Endodermal cell (in vitro differentiated cells): ENCODE data around the gene PRDM5. TPM values are rescaled to one million over a fixed set of nuclear protein-coding genes. Genes with fewer than 3 reads are reported as not detected.

Experiments
- DNase-seq: peaks from one replicate; pipeline ENCODE4 v3.0.0-alpha.2; 2017
- H3K27ac ChIP-seq: 2 replicates; pipeline ENCODE4 v1.5.1; 2013; ENCODE audit warnings: mild to moderate bottlenecking, low read depth, low read length, moderate library complexity
- H3K27me3 ChIP-seq: 2 replicates; pipeline ENCODE4 v1.6.1; 2013; ENCODE audit warnings: mild to moderate bottlenecking, low read length, moderate library complexity; ENCODE audit not compliant: insufficient read depth, control insufficient read depth, poor library complexity, severe bottlenecking
- H3K36me3 ChIP-seq: 2 replicates; pipeline ENCODE4 v1.7.0; 2013; ENCODE audit warnings: mild to moderate bottlenecking, low read length, moderate library complexity; ENCODE audit not compliant: control insufficient read depth, insufficient read depth
- H3K4me1 ChIP-seq: one replicate; pipeline ENCODE4 v1.7.0; 2013; ENCODE audit warnings: low read length; ENCODE audit not compliant: control insufficient read depth, insufficient read depth
- H3K4me3 ChIP-seq: 2 replicates; pipeline ENCODE4 v1.5.1; 2013; ENCODE audit warnings: mild to moderate bottlenecking, low read length, moderate library complexity
- H3K9ac ChIP-seq: 2 replicates; pipeline ENCODE4 v1.6.1; 2013; ENCODE audit warnings: mild to moderate bottlenecking, low read length, moderate library complexity; ENCODE audit not compliant: poor library complexity, severe bottlenecking; ENCODE audit errors: extremely low read depth
- H3K9me3 ChIP-seq: 2 replicates; pipeline ENCODE4 v1.6.1; 2013; ENCODE audit warnings: mild to moderate bottlenecking, low read length, moderate library complexity; ENCODE audit not compliant: control insufficient read depth
- H3K27ac Mint-ChIP-seq: 2 replicates; pipeline ENCODE4 v1.8.0; 2020; ENCODE audit warnings: mixed read lengths
- H3K27me3 Mint-ChIP-seq: 2 replicates; pipeline ENCODE4 v1.8.0; 2021; ENCODE audit warnings: mild to moderate bottlenecking, mixed read lengths; ENCODE audit not compliant: insufficient read depth
- H3K36me3 Mint-ChIP-seq: 2 replicates; pipeline ENCODE4 v1.8.0; 2020; ENCODE audit warnings: low read depth, mixed read lengths
- H3K4me1 Mint-ChIP-seq: 2 replicates; pipeline ENCODE4 v1.8.0; 2020; ENCODE audit warnings: mixed read lengths
- H3K4me3 Mint-ChIP-seq: 2 replicates; pipeline ENCODE4 v1.8.0; 2020; ENCODE audit warnings: mild to moderate bottlenecking, moderate library complexity, mixed read lengths
- H3K9me3 Mint-ChIP-seq: 2 replicates; pipeline ENCODE4 v1.8.0; 2020; ENCODE audit warnings: mild to moderate bottlenecking, mixed read lengths
- WGBS, 2 experiments: methylation state at CpG; one replicate each; pipeline versions ENCODE4 v1.1.5 to v1.1.7; 2013; ENCODE audit warnings: missing lambda C conversion rate in 2 of 2, mixed read lengths in 1 of 2; ENCODE audit not compliant: insufficient coverage in 1 of 2, insufficient read length in 1 of 2; 5-methylcytosine and 5-hydroxymethylcytosine counted together
- total RNA-seq, 2 donors: library from RNA; stranded (reverse); fragmentation: NEBNext Ultra II Directional in 1 of 2; extraction: Animal tissue kit (Norgen Biotek cat#: 25700) in 1 of 2; gene quantifications; 2 replicates in 1 of 2; 3 replicates in 1 of 2; pipeline ENCODE4 v1.2.1, GENCODE V29; 2021
- TF ChIP-seq, protein P1 (sequence below): fragments of 200-600 bp; sonication (generic); conservative IDR thresholded peaks from 2 replicates; pipeline ENCODE4 v1.5.0; 2021; ENCODE audit warnings: antibody characterized with exemption, mild to moderate bottlenecking

PRDM5 gene
- total RNA-seq, 2 donors from 2014 or later = 18.3 to 19.1 TPM

GRCh38 chr4:120773641-120774040, 148.9 kb downstream of the PRDM5 start:
- Histone ChIP-seq H3K4me1 (no peaks in the 10 kb centered on the region), H3K27ac (no peak overlapping the region), H3K36me3 (no peaks in the 10 kb centered on the region), H3K27me3 (no peaks in the 10 kb centered on the region), H3K9me3 (peaks cover 4% of the 10 kb centered on the region), H3K4me3 (no peak overlapping the region), H3K9ac (no peak overlapping the region)
- Mint-ChIP-seq H3K27ac (no peak overlapping the region), H3K4me3 (no peak overlapping the region), H3K36me3 (no peaks in the 10 kb centered on the region), H3K9me3 (peaks cover 5% of the 10 kb centered on the region), H3K4me1 (no peaks in the 10 kb centered on the region), H3K27me3 (no peaks in the 10 kb centered on the region)
- no peak for DNase-seq
- TF ChIP-seq, protein P1, sequence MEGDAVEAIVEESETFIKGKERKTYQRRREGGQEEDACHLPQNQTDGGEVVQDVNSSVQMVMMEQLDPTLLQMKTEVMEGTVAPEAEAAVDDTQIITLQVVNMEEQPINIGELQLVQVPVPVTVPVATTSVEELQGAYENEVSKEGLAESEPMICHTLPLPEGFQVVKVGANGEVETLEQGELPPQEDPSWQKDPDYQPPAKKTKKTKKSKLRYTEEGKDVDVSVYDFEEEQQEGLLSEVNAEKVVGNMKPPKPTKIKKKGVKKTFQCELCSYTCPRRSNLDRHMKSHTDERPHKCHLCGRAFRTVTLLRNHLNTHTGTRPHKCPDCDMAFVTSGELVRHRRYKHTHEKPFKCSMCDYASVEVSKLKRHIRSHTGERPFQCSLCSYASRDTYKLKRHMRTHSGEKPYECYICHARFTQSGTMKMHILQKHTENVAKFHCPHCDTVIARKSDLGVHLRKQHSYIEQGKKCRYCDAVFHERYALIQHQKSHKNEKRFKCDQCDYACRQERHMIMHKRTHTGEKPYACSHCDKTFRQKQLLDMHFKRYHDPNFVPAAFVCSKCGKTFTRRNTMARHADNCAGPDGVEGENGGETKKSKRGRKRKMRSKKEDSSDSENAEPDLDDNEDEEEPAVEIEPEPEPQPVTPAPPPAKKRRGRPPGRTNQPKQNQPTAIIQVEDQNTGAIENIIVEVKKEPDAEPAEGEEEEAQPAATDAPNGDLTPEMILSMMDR = no peak
- WGBS, 2 experiments = 92% methylated on average over 1 of the region's 1 CpG; no CpG with 5 or more reads in 1 of the 2 experiments

GRCh38 chr4:120771907-120772306, 150.6 kb downstream of the PRDM5 start:
- peaks cover 2% of the 10 kb centered on the region for H3K36me3 Mint-ChIP-seq
- H3K4me3 Mint-ChIP-seq = no peak overlapping the region
- H3K4me1 ChIP-seq = no peaks in the 10 kb centered on the region
- H3K9me3 Mint-ChIP-seq = peaks cover 7% of the 10 kb centered on the region
- H3K27me3 Mint-ChIP-seq = no peaks in the 10 kb centered on the region
- H3K36me3 ChIP-seq = no peaks in the 10 kb centered on the region
- H3K27me3 ChIP-seq = no peaks in the 10 kb centered on the region
- H3K27ac Mint-ChIP-seq = no peak overlapping the region
- TF ChIP-seq, protein P1 = peak; percentile 62
- 78% methylated on average over 2 of the region's 2 CpGs; no CpG with 5 or more reads in 1 of the 2 experiments for WGBS, 2 experiments
- H3K4me3 ChIP-seq = no peak overlapping the region
- no peak overlapping the region for H3K27ac ChIP-seq
- DNase-seq = peak; percentile 49
- H3K9ac ChIP-seq = no peak overlapping the region
- H3K9me3 ChIP-seq = peaks cover 4% of the 10 kb centered on the region
- H3K4me1 Mint-ChIP-seq = no peaks in the 10 kb centered on the region

DNA sequence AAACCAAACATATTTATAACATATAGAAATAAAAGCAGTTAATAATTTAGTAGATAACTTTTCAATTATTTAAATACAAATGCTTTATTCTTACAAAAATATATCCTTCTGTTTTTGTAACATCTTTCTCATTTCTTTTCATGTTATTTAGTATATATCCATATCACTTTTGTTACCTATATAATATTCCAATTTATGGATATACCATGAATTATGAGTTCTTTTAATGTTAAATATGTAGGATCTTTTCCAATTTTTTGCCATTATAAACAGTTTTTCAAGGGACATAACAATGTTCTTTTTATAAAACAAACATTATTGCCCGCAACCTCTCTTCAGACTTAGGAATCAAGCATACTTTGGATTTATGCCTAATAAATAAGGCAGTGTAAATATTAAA, 151.6 kb downstream of the PRDM5 start:
- no peak for DNase-seq
- 82% methylated on average over 1 of the region's 1 CpG; no CpG with 5 or more reads in 1 of the 2 experiments for WGBS, 2 experiments
- H3K4me3 Mint-ChIP-seq = no peak overlapping the region

More for the DNA sequence above, 151.6 kb downstream of the PRDM5 start:
- Histone ChIP-seq H3K9me3 (peaks cover 4% of the 10 kb centered on the region), H3K27me3 (no peaks in the 10 kb centered on the region), H3K4me3 (no peak overlapping the region), H3K9ac (no peak overlapping the region), H3K36me3 (no peaks in the 10 kb centered on the region), H3K27ac (no peak overlapping the region), H3K4me1 (no peaks in the 10 kb centered on the region)
- Mint-ChIP-seq H3K27ac (no peak overlapping the region), H3K36me3 (peaks cover 2% of the 10 kb centered on the region), H3K9me3 (peaks cover 7% of the 10 kb centered on the region), H3K27me3 (no peaks in the 10 kb centered on the region), H3K4me1 (no peaks in the 10 kb centered on the region)
- TF ChIP-seq, protein P1 = no peak
